ENCODE results near the gene ATN1. TPM values are rescaled to one million over a fixed set of nuclear protein-coding genes. Genes with fewer than 3 reads are reported as not detected.

The ATN1 gene
- total and polyA plus RNA-seq, 4 donors, result 3.6 to 12.6 (median 7.9) TPM

DNA sequence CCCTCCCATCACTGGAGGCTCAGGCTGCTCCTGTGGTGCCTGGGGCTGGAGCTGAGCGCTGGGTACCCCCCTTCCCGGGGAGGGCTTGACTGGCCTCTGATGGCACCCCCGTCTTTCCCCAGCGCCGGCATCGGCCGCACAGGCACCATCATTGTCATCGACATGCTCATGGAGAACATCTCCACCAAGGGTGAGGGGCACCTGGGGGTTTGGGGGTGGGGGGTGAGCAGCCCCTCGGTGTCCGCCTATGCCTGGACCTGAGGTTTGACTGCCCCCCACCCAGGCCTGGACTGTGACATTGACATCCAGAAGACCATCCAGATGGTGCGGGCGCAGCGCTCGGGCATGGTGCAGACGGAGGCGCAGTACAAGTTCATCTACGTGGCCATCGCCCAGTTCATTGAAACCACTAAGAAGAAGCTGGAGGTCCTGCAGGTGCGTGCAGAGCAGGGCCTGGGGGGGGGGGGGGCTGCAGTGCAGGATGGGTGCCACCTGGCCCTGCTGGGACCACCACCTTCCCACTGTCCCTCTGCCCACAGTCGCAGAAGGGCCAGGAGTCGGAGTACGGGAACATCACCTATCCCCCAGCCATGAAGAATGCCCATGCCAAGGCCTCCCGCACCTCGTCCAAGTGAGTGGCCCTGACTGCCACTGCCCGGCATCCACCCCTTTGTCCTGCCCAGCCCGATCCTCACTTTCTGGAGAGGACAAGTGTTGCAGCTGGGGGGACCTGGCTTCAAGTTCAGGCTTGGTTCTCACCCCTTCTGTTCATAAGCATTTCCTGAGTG is 32.2 kb downstream of the ATN1 start (continued):
- TF ChIP-seq ZBTB33 (IDR thresholded peaks at IDR 0.05) (no peak), CTCF (IDR thresholded peaks at IDR 0.05; ENCODE audit: low read depth, low read length, missing input control) (no peak), MAX (IDR thresholded peaks at IDR 0.05) (no peak)

DNA sequence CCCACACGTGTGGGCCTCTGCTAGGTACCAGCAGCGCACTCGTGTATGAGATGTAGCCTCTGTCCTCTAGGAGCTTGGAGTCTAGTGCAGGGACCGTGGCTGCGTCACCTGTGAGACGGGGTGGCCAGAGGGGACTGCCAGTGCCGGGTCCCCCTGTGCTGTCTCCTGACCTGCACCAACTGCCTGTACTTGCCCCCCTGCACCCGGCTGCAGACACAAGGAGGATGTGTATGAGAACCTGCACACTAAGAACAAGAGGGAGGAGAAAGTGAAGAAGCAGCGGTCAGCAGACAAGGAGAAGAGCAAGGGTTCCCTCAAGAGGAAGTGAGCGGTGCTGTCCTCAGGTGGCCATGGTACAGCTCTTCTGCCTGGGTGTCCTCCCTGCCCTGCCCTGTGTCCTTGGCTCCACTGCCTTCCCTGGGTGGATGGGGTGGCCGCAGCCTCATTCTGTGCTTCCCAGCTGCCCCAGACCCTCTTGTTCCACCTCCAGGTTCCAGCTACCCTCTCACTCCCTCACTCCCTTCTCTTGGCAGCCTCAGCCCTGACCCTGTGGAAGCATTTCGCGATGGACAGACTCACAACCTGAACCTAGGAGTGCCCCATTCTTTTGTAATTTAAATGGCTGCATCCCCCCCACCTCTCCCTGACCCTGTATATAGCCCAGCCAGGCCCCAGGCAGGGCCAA is 33.0 kb downstream of the ATN1 start:
- H3K27me3 ChIP-seq (ENCODE audit: control insufficient read depth in 4 of 4, insufficient read depth in 4 of 4, low read length in 3 of 4), result no peaks in the 10 kb centered on the region
- WGBS, result 82% methylated on average over 13 of the region's 13 CpGs
- no peak for DNase-seq (ENCODE audit: low spot score)
- H3K9ac ChIP-seq (ENCODE audit: low read depth in 1 of 2, low read length in 2 of 2), result no peak overlapping the region
- peak overlapping the region; percentile 42 to 87 for H3K27ac ChIP-seq (ENCODE audit: low read depth in 1 of 2, low read length in 2 of 2)
- H3K36me3 ChIP-seq (ENCODE audit: control insufficient read depth in 4 of 4, insufficient read depth in 3 of 4, low read depth in 1 of 4, low read length in 3 of 4), result peaks cover 0 to 8% (median 4%) of the 10 kb centered on the region in 4 donors
- H3K9me3 ChIP-seq (ENCODE audit: control insufficient read depth in 4 of 4, low read length in 3 of 4), result no peaks in the 10 kb centered on the region
- no peak for TF ChIP-seq HNF4A (conservative IDR thresholded peaks at IDR 0.05)
- peak; percentile 6 for TF ChIP-seq CTCF (IDR thresholded peaks at IDR 0.05; ENCODE audit: low read depth, low read length, missing input control)
- H3K4me3 ChIP-seq (ENCODE audit: low read depth in 1 of 3, low read length in 3 of 3), result no peak overlapping the region
- peaks cover 2 to 40% (median 17%) of the 10 kb centered on the region in 4 donors for H3K4me1 ChIP-seq (ENCODE audit: control insufficient read depth in 4 of 4, insufficient read depth in 4 of 4, low read length in 3 of 4)

- no peak overlapping the region for H3K4me3 ChIP-seq (ENCODE audit: low read depth in 1 of 3, low read length in 3 of 3)
- no peaks in the 10 kb centered on the region for H3K27me3 ChIP-seq (ENCODE audit: control insufficient read depth in 4 of 4, insufficient read depth in 4 of 4, low read length in 3 of 4)
- WGBS, result 26% methylated on average over 24 of the region's 24 CpGs
- DNase-seq (ENCODE audit: low spot score), result no peak
- no peaks in the 10 kb centered on the region for H3K9me3 ChIP-seq (ENCODE audit: control insufficient read depth in 4 of 4, low read length in 3 of 4)
- H3K36me3 ChIP-seq (ENCODE audit: control insufficient read depth in 4 of 4, insufficient read depth in 3 of 4, low read depth in 1 of 4, low read length in 3 of 4), result peaks cover 3 to 14% (median 8%) of the 10 kb centered on the region in 4 donors
- H3K9ac ChIP-seq (ENCODE audit: low read depth in 1 of 2, low read length in 2 of 2), result peak overlapping the region; percentile 2 to 55
- H3K27ac ChIP-seq (ENCODE audit: low read depth in 1 of 2, low read length in 2 of 2), result peak overlapping the region; percentile 42 to 87
- peaks cover 2 to 40% (median 17%) of the 10 kb centered on the region in 4 donors for H3K4me1 ChIP-seq (ENCODE audit: control insufficient read depth in 4 of 4, insufficient read depth in 4 of 4, low read length in 3 of 4)
- TF ChIP-seq RAD21 (IDR thresholded peaks at IDR 0.05), result no peak
- no peak for TF ChIP-seq HNF4G (IDR thresholded peaks at IDR 0.05)
- TF ChIP-seq EGR1 (IDR thresholded peaks at IDR 0.05; ENCODE audit: low read depth in 2 of 2), result peak; percentile 95 to 99
- peak; percentile 57 for TF ChIP-seq MAX (IDR thresholded peaks at IDR 0.05)
- no peak for TF ChIP-seq SP1 (IDR thresholded peaks at IDR 0.05)
- TF ChIP-seq YY1 (IDR thresholded peaks at IDR 0.05), result peak; percentile 67
- TF ChIP-seq GABPA (IDR thresholded peaks at IDR 0.05 in 1 of 2, conservative IDR thresholded peaks at IDR 0.05 in 1 of 2), result peak in 1 of 2 donors; percentile 24
- TF ChIP-seq TAF1 (conservative IDR thresholded peaks at IDR 0.05), result no peak
- TF ChIP-seq, protein P1, sequence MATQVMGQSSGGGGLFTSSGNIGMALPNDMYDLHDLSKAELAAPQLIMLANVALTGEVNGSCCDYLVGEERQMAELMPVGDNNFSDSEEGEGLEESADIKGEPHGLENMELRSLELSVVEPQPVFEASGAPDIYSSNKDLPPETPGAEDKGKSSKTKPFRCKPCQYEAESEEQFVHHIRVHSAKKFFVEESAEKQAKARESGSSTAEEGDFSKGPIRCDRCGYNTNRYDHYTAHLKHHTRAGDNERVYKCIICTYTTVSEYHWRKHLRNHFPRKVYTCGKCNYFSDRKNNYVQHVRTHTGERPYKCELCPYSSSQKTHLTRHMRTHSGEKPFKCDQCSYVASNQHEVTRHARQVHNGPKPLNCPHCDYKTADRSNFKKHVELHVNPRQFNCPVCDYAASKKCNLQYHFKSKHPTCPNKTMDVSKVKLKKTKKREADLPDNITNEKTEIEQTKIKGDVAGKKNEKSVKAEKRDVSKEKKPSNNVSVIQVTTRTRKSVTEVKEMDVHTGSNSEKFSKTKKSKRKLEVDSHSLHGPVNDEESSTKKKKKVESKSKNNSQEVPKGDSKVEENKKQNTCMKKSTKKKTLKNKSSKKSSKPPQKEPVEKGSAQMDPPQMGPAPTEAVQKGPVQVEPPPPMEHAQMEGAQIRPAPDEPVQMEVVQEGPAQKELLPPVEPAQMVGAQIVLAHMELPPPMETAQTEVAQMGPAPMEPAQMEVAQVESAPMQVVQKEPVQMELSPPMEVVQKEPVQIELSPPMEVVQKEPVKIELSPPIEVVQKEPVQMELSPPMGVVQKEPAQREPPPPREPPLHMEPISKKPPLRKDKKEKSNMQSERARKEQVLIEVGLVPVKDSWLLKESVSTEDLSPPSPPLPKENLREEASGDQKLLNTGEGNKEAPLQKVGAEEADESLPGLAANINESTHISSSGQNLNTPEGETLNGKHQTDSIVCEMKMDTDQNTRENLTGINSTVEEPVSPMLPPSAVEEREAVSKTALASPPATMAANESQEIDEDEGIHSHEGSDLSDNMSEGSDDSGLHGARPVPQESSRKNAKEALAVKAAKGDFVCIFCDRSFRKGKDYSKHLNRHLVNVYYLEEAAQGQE (IDR thresholded peaks at IDR 0.05), result peak; percentile 21
- TF ChIP-seq FOXA1 (IDR thresholded peaks at IDR 0.05), result no peak
- peak in 1 of 2 donors; percentile 67 for TF ChIP-seq JUND (IDR thresholded peaks at IDR 0.05)
- TF ChIP-seq CTCF (IDR thresholded peaks at IDR 0.05; ENCODE audit: low read depth, low read length, missing input control), result no peak
These were observed 33.5 kb downstream of the ATN1 start for GRCh38 chr12:6961278-6961694.
